Transverse colon (tissue), 3 donors: Measurements from ENCODE around the gene ARHGAP40.

Source experiments
- EP300 ChIP-seq: sonication (generic); formaldehyde crosslinking; IDR thresholded peaks from one replicate; pipeline ENCODE4 v1.6.1; 2017; ENCODE audit warnings: antibody characterized with exemption, low read depth
- TF ChIP-seq, protein P1 (sequence below), 5 experiments: fragments of 200-600 bp in 3 of 5; fragments of 450-650 bp in 2 of 5; sonication (generic) in 3 of 5; IDR thresholded peaks; 1 replicate in 2 of 5; 2 replicates in 3 of 5; pipeline ENCODE4 v1.5.1; 2016 to 2017; ENCODE audit warnings: antibody characterized with exemption in 5 of 5, inconsistent platforms in 3 of 5, mild to moderate bottlenecking in 2 of 5, moderate library complexity in 1 of 5

DNA sequence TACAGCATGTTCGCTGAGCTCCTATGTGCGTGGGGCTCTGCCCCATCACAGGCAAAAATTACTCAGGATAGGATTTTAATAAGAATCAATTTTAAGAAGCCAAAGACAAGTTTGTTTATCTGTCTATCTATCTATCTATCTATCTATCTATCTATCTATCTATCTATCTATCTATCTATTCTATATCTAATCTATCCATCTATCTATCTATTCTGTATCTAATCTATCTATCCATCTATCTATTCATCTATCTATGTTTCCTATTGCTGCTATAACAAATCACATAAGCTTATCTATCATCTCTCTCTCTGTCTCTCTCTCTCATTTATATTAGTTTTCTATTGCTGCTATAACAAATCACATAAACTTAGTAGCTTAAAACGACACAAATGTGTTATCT is 1.7 kb downstream of the ARHGAP40 start:
- TF ChIP-seq, protein P1, sequence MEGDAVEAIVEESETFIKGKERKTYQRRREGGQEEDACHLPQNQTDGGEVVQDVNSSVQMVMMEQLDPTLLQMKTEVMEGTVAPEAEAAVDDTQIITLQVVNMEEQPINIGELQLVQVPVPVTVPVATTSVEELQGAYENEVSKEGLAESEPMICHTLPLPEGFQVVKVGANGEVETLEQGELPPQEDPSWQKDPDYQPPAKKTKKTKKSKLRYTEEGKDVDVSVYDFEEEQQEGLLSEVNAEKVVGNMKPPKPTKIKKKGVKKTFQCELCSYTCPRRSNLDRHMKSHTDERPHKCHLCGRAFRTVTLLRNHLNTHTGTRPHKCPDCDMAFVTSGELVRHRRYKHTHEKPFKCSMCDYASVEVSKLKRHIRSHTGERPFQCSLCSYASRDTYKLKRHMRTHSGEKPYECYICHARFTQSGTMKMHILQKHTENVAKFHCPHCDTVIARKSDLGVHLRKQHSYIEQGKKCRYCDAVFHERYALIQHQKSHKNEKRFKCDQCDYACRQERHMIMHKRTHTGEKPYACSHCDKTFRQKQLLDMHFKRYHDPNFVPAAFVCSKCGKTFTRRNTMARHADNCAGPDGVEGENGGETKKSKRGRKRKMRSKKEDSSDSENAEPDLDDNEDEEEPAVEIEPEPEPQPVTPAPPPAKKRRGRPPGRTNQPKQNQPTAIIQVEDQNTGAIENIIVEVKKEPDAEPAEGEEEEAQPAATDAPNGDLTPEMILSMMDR (IDR thresholded peaks at IDR 0.05), result no peak
- TF ChIP-seq EP300, result no peak
